Nephron (organoid): ENCODE data around the gene SLN.

Experiments
- H3K27ac Mint-ChIP-seq, 3 experiments: 2 replicates each; pipeline ENCODE4 v1.8.0; 2020; ENCODE audit warnings: mixed read lengths in 3 of 3, mild to moderate bottlenecking in 2 of 3, moderate library complexity in 1 of 3
- H3K27me3 Mint-ChIP-seq: 2 replicates; pipeline ENCODE4 v1.8.0; 2021; ENCODE audit warnings: low read depth, mild to moderate bottlenecking, moderate library complexity, mixed read lengths
- H3K36me3 Mint-ChIP-seq: 2 replicates; pipeline ENCODE4 v1.8.0; 2020; ENCODE audit warnings: low read depth, mixed read lengths
- H3K4me1 Mint-ChIP-seq: 2 replicates; pipeline ENCODE4 v1.8.0; 2020; ENCODE audit warnings: mixed read lengths
- H3K4me3 Mint-ChIP-seq, 3 experiments: 2 replicates each; pipeline ENCODE4 v1.8.0; 2020; ENCODE audit warnings: mild to moderate bottlenecking in 3 of 3, mixed read lengths in 3 of 3, moderate library complexity in 2 of 3
- H3K9me3 Mint-ChIP-seq: 2 replicates; pipeline ENCODE4 v1.8.0; 2020; ENCODE audit warnings: mixed read lengths
- TF ChIP-seq, protein P1 (sequence below), 3 experiments: fragments of 200-600 bp; sonication (generic); IDR thresholded peaks; one replicate each; pipeline ENCODE4 v1.5.0; 2021; ENCODE audit warnings: antibody characterized with exemption in 3 of 3; ENCODE audit not compliant: unreplicated experiment in 3 of 3

SLN gene

DNA sequence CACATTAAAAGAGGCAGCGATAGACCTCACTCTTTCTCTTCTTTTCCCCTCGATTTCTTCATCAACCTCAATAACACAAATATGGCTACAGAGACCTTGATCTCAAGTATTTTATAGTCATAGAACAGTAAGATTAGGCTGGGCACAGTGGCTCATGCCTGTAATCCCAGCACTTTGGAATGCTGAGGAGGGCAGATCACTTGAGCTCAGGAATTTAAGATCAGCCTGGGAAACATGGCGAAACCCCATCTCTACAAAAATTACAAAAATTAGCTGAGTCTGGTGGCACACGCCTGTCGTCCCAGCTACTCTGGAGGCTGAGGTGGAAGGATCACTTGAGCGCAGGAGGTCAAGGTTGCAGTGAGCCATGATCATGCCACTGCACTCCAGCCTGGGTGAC lies 14.6 kb downstream of the SLN start:
- Mint-ChIP-seq H3K36me3 (no peaks in the 10 kb centered on the region), H3K9me3 (peaks cover 6% of the 10 kb centered on the region), H3K4me3 (no peak overlapping the region), H3K27ac (peak overlapping the region in 2 of 3 experiments; percentile 5 to 77), H3K4me1 (peaks cover 30% of the 10 kb centered on the region), H3K27me3 (no peaks in the 10 kb centered on the region)
- TF ChIP-seq, protein P1, sequence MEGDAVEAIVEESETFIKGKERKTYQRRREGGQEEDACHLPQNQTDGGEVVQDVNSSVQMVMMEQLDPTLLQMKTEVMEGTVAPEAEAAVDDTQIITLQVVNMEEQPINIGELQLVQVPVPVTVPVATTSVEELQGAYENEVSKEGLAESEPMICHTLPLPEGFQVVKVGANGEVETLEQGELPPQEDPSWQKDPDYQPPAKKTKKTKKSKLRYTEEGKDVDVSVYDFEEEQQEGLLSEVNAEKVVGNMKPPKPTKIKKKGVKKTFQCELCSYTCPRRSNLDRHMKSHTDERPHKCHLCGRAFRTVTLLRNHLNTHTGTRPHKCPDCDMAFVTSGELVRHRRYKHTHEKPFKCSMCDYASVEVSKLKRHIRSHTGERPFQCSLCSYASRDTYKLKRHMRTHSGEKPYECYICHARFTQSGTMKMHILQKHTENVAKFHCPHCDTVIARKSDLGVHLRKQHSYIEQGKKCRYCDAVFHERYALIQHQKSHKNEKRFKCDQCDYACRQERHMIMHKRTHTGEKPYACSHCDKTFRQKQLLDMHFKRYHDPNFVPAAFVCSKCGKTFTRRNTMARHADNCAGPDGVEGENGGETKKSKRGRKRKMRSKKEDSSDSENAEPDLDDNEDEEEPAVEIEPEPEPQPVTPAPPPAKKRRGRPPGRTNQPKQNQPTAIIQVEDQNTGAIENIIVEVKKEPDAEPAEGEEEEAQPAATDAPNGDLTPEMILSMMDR (IDR thresholded peaks at IDR 0.05; ENCODE audit: unreplicated experiment in 3 of 3), result no peak

DNA sequence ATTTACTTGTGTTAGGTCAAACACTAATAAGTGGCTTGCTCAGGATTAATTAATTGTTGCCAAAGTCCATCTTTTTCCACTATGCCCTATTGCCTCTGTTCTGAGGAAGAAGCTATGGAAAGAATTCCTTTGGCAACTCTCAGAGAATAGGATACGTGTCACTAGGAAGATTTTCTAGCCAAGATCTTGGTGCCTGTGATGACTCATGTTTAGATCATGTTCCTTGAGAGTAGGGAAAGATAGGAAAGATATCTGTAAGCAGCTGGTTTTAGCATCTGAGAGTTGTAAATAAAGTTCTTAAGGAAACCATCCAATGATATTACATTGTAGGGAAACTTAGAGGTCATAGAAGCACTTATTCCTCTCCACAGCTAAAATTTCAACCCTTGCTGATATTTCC lies 15.7 kb downstream of the SLN start:
- Mint-ChIP-seq H3K36me3 (no peaks in the 10 kb centered on the region), H3K27ac (peak overlapping the region in 2 of 3 experiments; percentile 5 to 45), H3K9me3 (peaks cover 12% of the 10 kb centered on the region), H3K4me1 (peaks cover 35% of the 10 kb centered on the region), H3K4me3 (no peak overlapping the region), H3K27me3 (no peaks in the 10 kb centered on the region)
- TF ChIP-seq, protein P1 (IDR thresholded peaks at IDR 0.05; ENCODE audit: unreplicated experiment in 3 of 3), result no peak

DNA sequence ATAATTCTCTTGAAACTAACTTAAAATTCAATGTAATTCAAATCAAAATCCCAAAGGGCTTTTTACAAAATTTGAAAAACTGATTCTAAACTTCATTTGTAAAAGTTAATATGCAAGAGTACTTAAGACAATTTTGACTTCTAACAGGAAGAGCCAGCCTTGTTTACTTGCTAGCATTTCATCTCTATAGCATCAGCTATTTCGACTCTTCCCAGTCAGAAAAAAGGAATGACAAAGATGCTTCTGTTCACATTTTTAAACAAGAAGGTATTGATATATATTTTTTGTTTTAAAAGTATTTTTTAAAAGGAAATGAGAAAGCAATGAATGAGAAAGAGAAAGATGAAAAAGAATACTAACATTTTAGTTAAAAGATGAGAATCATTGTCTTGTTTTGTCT lies 16.4 kb downstream of the SLN start:
- Mint-ChIP-seq H3K27ac (no peak overlapping the region), H3K4me1 (peaks cover 36% of the 10 kb centered on the region), H3K9me3 (peaks cover 12% of the 10 kb centered on the region), H3K4me3 (no peak overlapping the region), H3K27me3 (no peaks in the 10 kb centered on the region), H3K36me3 (no peaks in the 10 kb centered on the region)
- TF ChIP-seq, protein P1 (IDR thresholded peaks at IDR 0.05; ENCODE audit: unreplicated experiment in 3 of 3), result no peak

- Mint-ChIP-seq H3K27ac (peak overlapping the region; percentile 93 to 96 (median 93)), H3K36me3 (no peaks in the 10 kb centered on the region), H3K9me3 (peaks cover 12% of the 10 kb centered on the region), H3K4me3 (no peak overlapping the region), H3K4me1 (peaks cover 28% of the 10 kb centered on the region), H3K27me3 (peaks cover 5% of the 10 kb centered on the region)
- TF ChIP-seq, protein P1 (IDR thresholded peaks at IDR 0.05; ENCODE audit: unreplicated experiment in 3 of 3), result no peak
These were observed 20.7 kb downstream of the SLN start for GRCh38 chr11:107691000-107691750.

DNA sequence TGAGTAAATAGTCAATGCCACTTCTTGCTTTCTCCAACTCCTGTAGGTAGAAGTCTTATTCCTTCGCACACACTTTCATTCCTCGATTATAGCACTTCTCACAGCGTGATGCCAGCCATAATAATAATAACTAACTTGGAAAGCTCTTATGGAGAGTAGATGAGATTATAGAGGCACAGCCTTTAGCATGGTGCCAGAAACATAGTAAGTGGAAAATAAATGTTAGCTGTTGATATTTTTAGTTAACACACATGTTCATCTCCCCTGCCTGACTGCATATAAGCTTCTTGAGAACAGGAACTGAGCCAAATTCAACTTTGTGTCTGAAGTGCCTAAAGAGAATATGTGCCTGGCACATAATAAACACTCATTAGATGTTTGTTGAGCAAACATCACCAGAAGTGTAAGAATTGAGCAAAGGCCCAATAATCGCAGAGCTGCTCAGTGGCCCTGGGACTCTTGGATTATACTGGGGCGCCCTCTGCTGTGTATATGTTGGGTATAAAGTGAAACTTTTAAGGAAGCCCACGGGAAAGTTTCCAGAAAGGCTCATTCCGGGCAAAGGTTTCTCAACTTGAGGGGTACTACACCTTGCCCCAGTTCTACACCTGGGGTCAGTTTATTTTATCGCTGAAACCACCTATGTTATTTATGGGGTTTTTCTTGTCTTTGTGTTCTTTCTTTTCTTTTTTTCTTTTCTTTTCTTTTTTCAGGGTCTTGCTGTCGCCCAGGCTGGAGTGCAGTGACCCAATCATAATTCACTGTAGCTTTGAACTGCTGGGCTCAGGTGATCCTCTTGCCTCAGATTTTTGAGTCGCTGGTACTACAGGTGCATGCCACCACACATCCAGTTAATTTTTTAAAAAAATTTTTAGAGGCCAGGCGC lies 22.3 kb downstream of the SLN start:
- Mint-ChIP-seq H3K27ac (peak overlapping the region; percentile 13 to 60 (median 24)), H3K4me3 (no peak overlapping the region), H3K9me3 (peaks cover 11% of the 10 kb centered on the region), H3K36me3 (no peaks in the 10 kb centered on the region), H3K27me3 (peaks cover 10% of the 10 kb centered on the region), H3K4me1 (peaks cover 25% of the 10 kb centered on the region)
- TF ChIP-seq, protein P1 (IDR thresholded peaks at IDR 0.05; ENCODE audit: unreplicated experiment in 3 of 3), result peak; percentile 74 to 80 (median 80)
